ENCODE measurements around the gene LSM14A.

The LSM14A gene

GRCh38 chr19:34182125-34182524 lies 9.8 kb downstream of the LSM14A start:
- peaks cover 100% of the 10 kb centered on the region for H3K79me2 ChIP-seq (ENCODE audit: insufficient read depth, low read length)
- H3K36me3 ChIP-seq (ENCODE audit: insufficient read depth, low read length), result peaks cover 10% of the 10 kb centered on the region
- H3K9me3 ChIP-seq (ENCODE audit: insufficient read depth, low read depth, low read length), result no peaks in the 10 kb centered on the region
- no peak overlapping the region for H3K9ac ChIP-seq (ENCODE audit: low read depth, low read length, poor library complexity, severe bottlenecking)
- H4K20me1 ChIP-seq (ENCODE audit: insufficient read depth, low read length, poor library complexity, severe bottlenecking), result peaks cover 98% of the 10 kb centered on the region
- H3K4me1 ChIP-seq (ENCODE audit: insufficient read depth, low read length, poor library complexity, severe bottlenecking), result peaks cover 61% of the 10 kb centered on the region
- no peak overlapping the region for H2AFZ ChIP-seq (ENCODE audit: low read length)
- no peak overlapping the region for H3K4me3 ChIP-seq (ENCODE audit: low read length, poor library complexity, severe bottlenecking)
- no peak overlapping the region for H3K4me2 ChIP-seq (ENCODE audit: low read depth, low read length, poor library complexity, severe bottlenecking)
- no peaks in the 10 kb centered on the region for H3K9me2 ChIP-seq (replicated peaks; ENCODE audit: low read depth, low read length)
- H3K27me3 ChIP-seq (ENCODE audit: insufficient read depth, low read length, poor library complexity, severe bottlenecking), result no peaks in the 10 kb centered on the region
- no peak for TF ChIP-seq CTCF (conservative IDR thresholded peaks at IDR 0.05; ENCODE audit: low read length)
- TF ChIP-seq EZH2phosphoT487 (IDR thresholded peaks at IDR 0.05; ENCODE audit: borderline replicate concordance), result no peak
- no peaks in the 10 kb centered on the region for H3F3A ChIP-seq (ENCODE audit: low read depth)

- H3K27me3 ChIP-seq (ENCODE audit: insufficient read depth, low read length, poor library complexity, severe bottlenecking), result no peaks in the 10 kb centered on the region
- H3K4me2 ChIP-seq (ENCODE audit: low read depth, low read length, poor library complexity, severe bottlenecking), result peak overlapping the region; percentile 35
- peaks cover 99% of the 10 kb centered on the region for H3K79me2 ChIP-seq (ENCODE audit: insufficient read depth, low read length)
- no peak overlapping the region for H2AFZ ChIP-seq (ENCODE audit: low read length)
- peaks cover 10% of the 10 kb centered on the region; the same call in 1 of the 2 replicates for H3K36me3 ChIP-seq (ENCODE audit: insufficient read depth, low read length)
- no peaks in the 10 kb centered on the region for H3K9me3 ChIP-seq (ENCODE audit: insufficient read depth, low read depth, low read length)
- peaks cover 37% of the 10 kb centered on the region for H3K4me1 ChIP-seq (ENCODE audit: insufficient read depth, low read length, poor library complexity, severe bottlenecking)
- no peak for TF ChIP-seq EZH2phosphoT487 (IDR thresholded peaks at IDR 0.05; ENCODE audit: borderline replicate concordance)
- no peak for TF ChIP-seq CTCF (conservative IDR thresholded peaks at IDR 0.05; ENCODE audit: low read length)
- H3K9ac ChIP-seq (ENCODE audit: low read depth, low read length, poor library complexity, severe bottlenecking), result no peak overlapping the region
- no peak overlapping the region for H3K4me3 ChIP-seq (ENCODE audit: low read length, poor library complexity, severe bottlenecking)
- no peaks in the 10 kb centered on the region for H3K9me2 ChIP-seq (replicated peaks; ENCODE audit: low read depth, low read length)
- H4K20me1 ChIP-seq (ENCODE audit: insufficient read depth, low read length, poor library complexity, severe bottlenecking), result peaks cover 99% of the 10 kb centered on the region
- no peaks in the 10 kb centered on the region for H3F3A ChIP-seq (ENCODE audit: low read depth)
Measured at GRCh38 chr19:34184880-34185491, 12.7 kb downstream of the LSM14A start.

- Histone ChIP-seq H3K9ac (ENCODE audit: low read depth, low read length, poor library complexity, severe bottlenecking) (no peak overlapping the region), H3K4me3 (ENCODE audit: low read length, poor library complexity, severe bottlenecking) (no peak overlapping the region), H3K79me2 (ENCODE audit: insufficient read depth, low read length) (peaks cover 99% of the 10 kb centered on the region), H3K36me3 (ENCODE audit: insufficient read depth, low read length) (0 out of 2 replicates have a peak, but pooled peaks cover under 1% of the 10 kb centered on the region), H3K4me1 (ENCODE audit: insufficient read depth, low read length, poor library complexity, severe bottlenecking) (peaks cover 31% of the 10 kb centered on the region), H3K27me3 (ENCODE audit: insufficient read depth, low read length, poor library complexity, severe bottlenecking) (no peaks in the 10 kb centered on the region), H2AFZ (ENCODE audit: low read length) (no peak overlapping the region), H3K9me2 (replicated peaks; ENCODE audit: low read depth, low read length) (no peaks in the 10 kb centered on the region), H4K20me1 (ENCODE audit: insufficient read depth, low read length, poor library complexity, severe bottlenecking) (peaks cover 98% of the 10 kb centered on the region), H3F3A (ENCODE audit: low read depth) (no peaks in the 10 kb centered on the region), H3K9me3 (ENCODE audit: insufficient read depth, low read depth, low read length) (no peaks in the 10 kb centered on the region), H3K4me2 (ENCODE audit: low read depth, low read length, poor library complexity, severe bottlenecking) (peak overlapping the region; percentile 35)
- TF ChIP-seq CTCF (conservative IDR thresholded peaks at IDR 0.05; ENCODE audit: low read length) (no peak), EZH2phosphoT487 (IDR thresholded peaks at IDR 0.05; ENCODE audit: borderline replicate concordance) (no peak)
Measured at GRCh38 chr19:34186205-34186604, 13.9 kb downstream of the LSM14A start.
